ENCODE measurements around the gene CD48.

- TF ChIP-seq EZH2 (IDR thresholded peaks at IDR 0.05; ENCODE audit: insufficient read depth, poor library complexity, severe bottlenecking) (no peak), EZH2phosphoT487 (IDR thresholded peaks at IDR 0.05; ENCODE audit: insufficient read depth, low read depth) (no peak)
Observed at GRCh38 chr1:160721473-160721872, 9.9 kb upstream of the CD48 start.
